Stomach (tissue), 9 donors: ENCODE data around the gene EPHB1. TPM values are rescaled to one million over a fixed set of nuclear protein-coding genes. Genes with fewer than 3 reads are reported as not detected.

ENCODE experiments used
- DNase-seq, 2 donors: peaks; one replicate each; pipeline versions ENCODE4 v3.0.0 to v3.0.0-alpha.2; 2013 to 2019
- H3K27ac ChIP-seq, 5 donors: fragments of 200-600 bp in 4 of 5; sonication (generic) in 4 of 5; one replicate each; pipeline ENCODE4 v1.5.1; 2013 to 2019; ENCODE audit warnings: mild to moderate bottlenecking in 1 of 5, moderate library complexity in 1 of 5
- H3K27me3 ChIP-seq, 3 donors: fragments of 200-600 bp; sonication (generic); one replicate each; pipeline ENCODE4 v1.5.1; 2017 to 2019; ENCODE audit warnings: mixed run types in 1 of 3
- H3K36me3 ChIP-seq, 4 donors: fragments of 200-600 bp; sonication (generic); 1 replicate in 3 of 4; 2 replicates in 1 of 4; pipeline ENCODE4 v1.5.1; 2016 to 2019
- H3K4me1 ChIP-seq, 4 donors: fragments of 200-600 bp; sonication (generic); one replicate each; pipeline ENCODE4 v1.5.1; 2016 to 2019
- H3K4me3 ChIP-seq, 4 donors: fragments of 200-600 bp; sonication (generic) in 3 of 4; one replicate each; pipeline ENCODE4 v1.5.1; 2016 to 2019; ENCODE audit warnings: mild to moderate bottlenecking in 1 of 4
- H3K9me3 ChIP-seq, 4 donors: fragments of 200-600 bp; sonication (generic); one replicate each; pipeline ENCODE4 v1.5.1; 2016 to 2019
- CTCF ChIP-seq, 7 experiments: fragments of 450-650 bp in 4 of 7; fragments of 200-600 bp in 3 of 7; sonication (generic) in 3 of 7; IDR thresholded peaks; one replicate each; pipeline ENCODE4 v1.5.1; 2016 to 2019; ENCODE audit warnings: antibody characterized with exemption in 7 of 7, control low read depth in 2 of 7, mild to moderate bottlenecking in 1 of 7
- EP300 ChIP-seq: sonication (generic); formaldehyde crosslinking; IDR thresholded peaks from one replicate; pipeline ENCODE4 v1.6.1; 2017; ENCODE audit warnings: antibody characterized with exemption
- POLR2A ChIP-seq, 4 donors: fragments of 450-650 bp; IDR thresholded peaks; one replicate each; pipeline ENCODE4 v1.6.1; 2016; ENCODE audit warnings: antibody characterized with exemption in 4 of 4, control low read depth in 2 of 4, mild to moderate bottlenecking in 1 of 4, moderate library complexity in 1 of 4
- POLR2AphosphoS5 ChIP-seq, 3 donors: sonication (generic); formaldehyde crosslinking; IDR thresholded peaks; one replicate each; pipeline ENCODE4 v1.6.1; 2016; ENCODE audit warnings: antibody characterized with exemption in 3 of 3
- WGBS, 5 donors: extraction: QIAGEN DNeasy Blood & Tissue Kit in 3 of 5; methylation state at CpG; one replicate each; pipeline versions ENCODE4 v1.1.5 to v1.1.7; 2013 to 2018; 5-methylcytosine and 5-hydroxymethylcytosine counted together
- intact Hi-C: fragments of 100-400 bp; cut with DNase I; formaldehyde crosslinking; loops from one replicate; pipeline ENCODE4 v1.15.1; 2023; ENCODE audit warnings: low total_unique reads
- polyA plus RNA-seq, 3 donors: library from polyadenylated mRNA; stranded (reverse); fragments of 200-250 nt; gene quantifications; one replicate each; pipeline ENCODE4 v1.2.3, GENCODE V29; 2013
- total RNA-seq, 5 donors: library from RNA; depleted of rRNA; stranded (reverse); fragments of >200 nt; gene quantifications; one replicate each; pipeline versions ENCODE4 v1.1.0 to v1.2.3, GENCODE V29; 2014 to 2016
- donor health status: healthy with polysubstance abuse.
- donor health status: Bipolar disorder and iron deficiency.
- donor health status: healthy.

The EPHB1 gene
- total and polyA plus RNA-seq, 8 donors: 0.13 to 2.3 (median 1.0) TPM; not detected in 4

GRCh38 chr3:135154186-135154585 is 359.1 kb downstream of the EPHB1 start:
- no peak for TF ChIP-seq EP300
- TF ChIP-seq CTCF (IDR thresholded peaks at IDR 0.05): no peak
- TF ChIP-seq POLR2AphosphoS5 (IDR thresholded peaks at IDR 0.05): no peak
- TF ChIP-seq POLR2A (IDR thresholded peaks at IDR 0.05): no peak
- Histone ChIP-seq H3K4me3 (no peak overlapping the region), H3K36me3 (no peaks in the 10 kb centered on the region), H3K4me1 (no peaks in the 10 kb centered on the region), H3K27ac (no peak overlapping the region), H3K27me3 (no peaks in the 10 kb centered on the region), H3K9me3 (no peaks in the 10 kb centered on the region)
- intact Hi-C loops: no loop called here
- DNase-seq: no peak
- WGBS, 5 donors: 94 to 100% (median 97%) methylated on average over 2 of the region's 2 CpGs

GRCh38 chr3:135155228-135155627 is 360.2 kb downstream of the EPHB1 start:
- Histone ChIP-seq H3K27ac (no peak overlapping the region), H3K4me3 (no peak overlapping the region), H3K9me3 (no peaks in the 10 kb centered on the region), H3K36me3 (no peaks in the 10 kb centered on the region), H3K27me3 (no peaks in the 10 kb centered on the region), H3K4me1 (no peaks in the 10 kb centered on the region)
- DNase-seq: no peak
- intact Hi-C loops: no loop called here
- 83 to 89% (median 83%) methylated on average over 4 of the region's 4 CpGs for WGBS, 5 donors
- TF ChIP-seq CTCF (IDR thresholded peaks at IDR 0.05) (no peak), EP300 (no peak), POLR2A (IDR thresholded peaks at IDR 0.05) (no peak)

GRCh38 chr3:135155791-135156190 is 360.7 kb downstream of the EPHB1 start:
- Histone ChIP-seq H3K27ac (no peak overlapping the region), H3K4me1 (no peaks in the 10 kb centered on the region), H3K9me3 (no peaks in the 10 kb centered on the region), H3K27me3 (no peaks in the 10 kb centered on the region), H3K4me3 (no peak overlapping the region), H3K36me3 (no peaks in the 10 kb centered on the region)
- DNase-seq: no peak
- WGBS, 5 donors: 80 to 94% (median 84%) methylated on average over 5 of the region's 5 CpGs
- TF ChIP-seq POLR2AphosphoS5 (IDR thresholded peaks at IDR 0.05): no peak
- TF ChIP-seq EP300: no peak
- TF ChIP-seq POLR2A (IDR thresholded peaks at IDR 0.05): no peak
- no peak for TF ChIP-seq CTCF (IDR thresholded peaks at IDR 0.05)
- intact Hi-C loops: no loop called here

GRCh38 chr3:135157045-135157740 is 362.1 kb downstream of the EPHB1 start:
- Histone ChIP-seq H3K27ac (no peak overlapping the region), H3K36me3 (no peaks in the 10 kb centered on the region), H3K4me1 (no peaks in the 10 kb centered on the region), H3K4me3 (no peak overlapping the region), H3K27me3 (no peaks in the 10 kb centered on the region), H3K9me3 (no peaks in the 10 kb centered on the region)
- DNase-seq: no peak
- TF ChIP-seq POLR2A (IDR thresholded peaks at IDR 0.05) (no peak), POLR2AphosphoS5 (IDR thresholded peaks at IDR 0.05) (no peak), CTCF (IDR thresholded peaks at IDR 0.05) (no peak), EP300 (no peak)
- intact Hi-C loops: no loop called here
- 55 to 63% (median 60%) methylated on average over 6 of the region's 6 CpGs for WGBS, 5 donors
